Neutrophil (primary cell): ENCODE data around the gene SCN3A.

Experiments used
- H3K27ac ChIP-seq: fragments of 200-600 bp; sonication (generic); 2 replicates; pipeline ENCODE4 v1.5.1; 2016; ENCODE audit warnings: mild to moderate bottlenecking, moderate library complexity
- H3K27me3 ChIP-seq: fragments of 200-600 bp; sonication (generic); 2 replicates; pipeline ENCODE4 v1.6.0; 2016; ENCODE audit warnings: mild to moderate bottlenecking
- H3K36me3 ChIP-seq: fragments of 200-600 bp; sonication (generic); 2 replicates; pipeline ENCODE4 v1.5.1; 2017
- H3K4me1 ChIP-seq, 2 experiments: fragments of 200-600 bp in 1 of 2; sonication (generic) in 1 of 2; 1 replicate in 1 of 2; 2 replicates in 1 of 2; pipeline versions ENCODE4 v1.5.1 to v1.6.1; 2013 to 2016; ENCODE audit warnings: low read depth in 1 of 2, low read length in 1 of 2, mild to moderate bottlenecking in 1 of 2, moderate library complexity in 1 of 2; ENCODE audit not compliant: control insufficient read depth in 1 of 2, insufficient read depth in 1 of 2
- H3K4me3 ChIP-seq, 2 experiments: fragments of 200-600 bp in 1 of 2; sonication (generic) in 1 of 2; 1 replicate in 1 of 2; 2 replicates in 1 of 2; pipeline ENCODE4 v1.5.1; 2013 to 2016; ENCODE audit warnings: low read depth in 1 of 2, low read length in 1 of 2, mild to moderate bottlenecking in 1 of 2, moderate library complexity in 1 of 2
- H3K9me3 ChIP-seq: fragments of 200-600 bp; sonication (generic); 2 replicates; pipeline ENCODE4 v1.5.1; 2016
- CTCF ChIP-seq: fragments of 200-600 bp; sonication (generic); IDR thresholded peaks from 2 replicates; pipeline ENCODE4 v1.5.1; 2016; ENCODE audit warnings: antibody characterized with exemption

SCN3A gene

GRCh38 chr2:165202239-165202638 lies 1.6 kb downstream of the SCN3A start:
- Histone ChIP-seq H3K9me3 (no peaks in the 10 kb centered on the region), H3K27me3 (no peaks in the 10 kb centered on the region), H3K4me3 (no peak overlapping the region), H3K27ac (no peak overlapping the region), H3K4me1 (no peaks in the 10 kb centered on the region), H3K36me3 (no peaks in the 10 kb centered on the region)
- TF ChIP-seq CTCF, result no peak

GRCh38 chr2:165198181-165198580 lies 5.7 kb downstream of the SCN3A start:
- Histone ChIP-seq H3K36me3 (no peaks in the 10 kb centered on the region), H3K4me1 (no peaks in the 10 kb centered on the region), H3K4me3 (no peak overlapping the region), H3K27ac (no peak overlapping the region), H3K27me3 (no peaks in the 10 kb centered on the region), H3K9me3 (no peaks in the 10 kb centered on the region)
- TF ChIP-seq CTCF, result no peak

- no peaks in the 10 kb centered on the region for H3K9me3 ChIP-seq
- H3K27me3 ChIP-seq, result no peaks in the 10 kb centered on the region
- no peak for TF ChIP-seq CTCF
- H3K4me1 ChIP-seq, result no peaks in the 10 kb centered on the region
- H3K27ac ChIP-seq, result no peak overlapping the region
- H3K36me3 ChIP-seq, result no peaks in the 10 kb centered on the region
- H3K4me3 ChIP-seq, result no peak overlapping the region
These were observed 6.5 kb downstream of the SCN3A start for GRCh38 chr2:165197346-165197745.

- no peaks in the 10 kb centered on the region for H3K9me3 ChIP-seq
- no peaks in the 10 kb centered on the region for H3K27me3 ChIP-seq
- no peak overlapping the region for H3K27ac ChIP-seq
- H3K4me3 ChIP-seq, result no peak overlapping the region
- no peaks in the 10 kb centered on the region for H3K4me1 ChIP-seq
- no peak for TF ChIP-seq CTCF
- no peaks in the 10 kb centered on the region for H3K36me3 ChIP-seq
These were observed 7.4 kb downstream of the SCN3A start for GRCh38 chr2:165196411-165196810.

GRCh38 chr2:165193178-165193777 lies 10.6 kb downstream of the SCN3A start:
- H3K27me3 ChIP-seq, result no peaks in the 10 kb centered on the region
- H3K4me1 ChIP-seq, result no peaks in the 10 kb centered on the region
- no peak overlapping the region for H3K27ac ChIP-seq
- no peak overlapping the region for H3K4me3 ChIP-seq
- H3K9me3 ChIP-seq, result no peaks in the 10 kb centered on the region
- no peaks in the 10 kb centered on the region for H3K36me3 ChIP-seq
- no peak for TF ChIP-seq CTCF

- no peaks in the 10 kb centered on the region for H3K36me3 ChIP-seq
- no peaks in the 10 kb centered on the region for H3K4me1 ChIP-seq
- H3K4me3 ChIP-seq, result no peak overlapping the region
- H3K27ac ChIP-seq, result no peak overlapping the region
- no peaks in the 10 kb centered on the region for H3K9me3 ChIP-seq
- no peaks in the 10 kb centered on the region for H3K27me3 ChIP-seq
- TF ChIP-seq CTCF, result no peak
These were observed 11.1 kb downstream of the SCN3A start for GRCh38 chr2:165192729-165193128.
